ENCODE results near the gene TLR2. TPM values are rescaled to one million over a fixed set of nuclear protein-coding genes. Genes with fewer than 3 reads are reported as not detected.

The TLR2 gene
- total and polyA plus RNA-seq, 3 experiments from 2014 or later, result 0.20 to 0.53 (median 0.53) TPM

GRCh38 chr4:153704522-153704921 is 20.4 kb downstream of the TLR2 start:
- no peak for DNase-seq
- Mint-ChIP-seq H3K36me3 (no peaks in the 10 kb centered on the region), H3K4me3 (no peak overlapping the region), H3K27me3 (peaks cover 9 to 53% of the 10 kb centered on the region in 2 donors), H3K27ac (no peak overlapping the region), H3K4me1 (peaks cover 0 to 8% (median 0%) of the 10 kb centered on the region in 3 donors), H3K9me3 (no peaks in the 10 kb centered on the region)
- Histone ChIP-seq H3K27ac (ENCODE audit: low read depth, low read length) (no peak overlapping the region), H3K27me3 (ENCODE audit: insufficient read depth, low read length, poor library complexity, severe bottlenecking) (no peaks in the 10 kb centered on the region), H3K36me3 (ENCODE audit: insufficient read depth, low read length) (no peaks in the 10 kb centered on the region), H3K4me3 (ENCODE audit: low read length) (no peak overlapping the region), H3K9me3 (ENCODE audit: low read length) (no peaks in the 10 kb centered on the region), H3K4me1 (ENCODE audit: insufficient read depth, low read length) (no peaks in the 10 kb centered on the region)
- ChIA-PET CTCF (no interaction called here), POLR2A (no interaction called here)

- Mint-ChIP-seq H3K4me3 (no peak overlapping the region), H3K9me3 (no peaks in the 10 kb centered on the region), H3K27me3 (peaks cover 8 to 40% of the 10 kb centered on the region in 2 donors), H3K27ac (peak overlapping the region in 1 of 8 donors; percentile 43), H3K4me1 (peaks cover 0 to 8% (median 0%) of the 10 kb centered on the region in 3 donors), H3K36me3 (no peaks in the 10 kb centered on the region)
- POLR2A ChIA-PET, result no interaction called here
- H3K27ac ChIP-seq (ENCODE audit: low read depth, low read length), result no peak overlapping the region
- DNase-seq, result no peak
- H3K9me3 ChIP-seq (ENCODE audit: low read length), result no peaks in the 10 kb centered on the region
- CTCF ChIA-PET, result no interaction called here
- H3K27me3 ChIP-seq (ENCODE audit: insufficient read depth, low read length, poor library complexity, severe bottlenecking), result no peaks in the 10 kb centered on the region
- no peaks in the 10 kb centered on the region for H3K4me1 ChIP-seq (ENCODE audit: insufficient read depth, low read length)
- no peak overlapping the region for H3K4me3 ChIP-seq (ENCODE audit: low read length)
- no peaks in the 10 kb centered on the region for H3K36me3 ChIP-seq (ENCODE audit: insufficient read depth, low read length)
Measured at GRCh38 chr4:153705743-153706468, 21.8 kb downstream of the TLR2 start.

- Mint-ChIP-seq H3K27me3 (peaks cover 8 to 37% of the 10 kb centered on the region in 2 donors), H3K36me3 (no peaks in the 10 kb centered on the region), H3K27ac (no peak overlapping the region), H3K9me3 (no peaks in the 10 kb centered on the region), H3K4me3 (no peak overlapping the region), H3K4me1 (peaks cover 0 to 8% (median 0%) of the 10 kb centered on the region in 3 donors)
- Histone ChIP-seq H3K27ac (ENCODE audit: low read depth, low read length) (no peak overlapping the region), H3K9me3 (ENCODE audit: low read length) (no peaks in the 10 kb centered on the region), H3K36me3 (ENCODE audit: insufficient read depth, low read length) (no peaks in the 10 kb centered on the region), H3K27me3 (ENCODE audit: insufficient read depth, low read length, poor library complexity, severe bottlenecking) (no peaks in the 10 kb centered on the region), H3K4me3 (ENCODE audit: low read length) (no peak overlapping the region), H3K4me1 (ENCODE audit: insufficient read depth, low read length) (no peaks in the 10 kb centered on the region)
- DNase-seq, result no peak
- ChIA-PET POLR2A (no interaction called here), CTCF (no interaction called here)
Measured at GRCh38 chr4:153706519-153706918, 22.4 kb downstream of the TLR2 start.

DNA sequence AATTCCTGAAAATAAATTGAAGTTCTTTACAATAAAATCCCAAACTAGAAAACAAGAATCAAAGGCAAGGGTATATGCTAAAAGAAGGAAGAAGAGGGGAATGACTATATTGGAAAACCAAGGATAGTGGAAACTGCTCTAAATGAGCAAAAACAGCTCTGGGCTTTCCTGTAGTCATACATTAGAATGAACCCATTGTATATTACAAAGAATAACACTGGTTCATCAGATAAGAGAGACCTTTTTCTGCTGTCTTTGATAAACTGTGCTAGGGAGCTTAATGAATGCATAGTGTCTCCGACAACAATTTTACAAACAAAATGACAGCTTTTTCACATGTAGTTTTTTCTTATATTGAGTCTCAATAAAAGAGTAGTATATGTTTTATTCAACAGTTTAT is 26.6 kb downstream of the TLR2 start:
- CTCF ChIA-PET, result no interaction called here
- peaks cover 14 to 36% of the 10 kb centered on the region in 2 donors for H3K27me3 Mint-ChIP-seq
- peaks cover 0 to 8% (median 0%) of the 10 kb centered on the region in 3 donors for H3K4me1 Mint-ChIP-seq
- no peak for DNase-seq
- Histone ChIP-seq H3K27ac (ENCODE audit: low read depth, low read length) (no peak overlapping the region), H3K9me3 (ENCODE audit: low read length) (no peaks in the 10 kb centered on the region), H3K4me1 (ENCODE audit: insufficient read depth, low read length) (no peaks in the 10 kb centered on the region), H3K27me3 (ENCODE audit: insufficient read depth, low read length, poor library complexity, severe bottlenecking) (no peaks in the 10 kb centered on the region), H3K36me3 (ENCODE audit: insufficient read depth, low read length) (no peaks in the 10 kb centered on the region), H3K4me3 (ENCODE audit: low read length) (no peak overlapping the region)
- H3K9me3 Mint-ChIP-seq, result no peaks in the 10 kb centered on the region
- H3K36me3 Mint-ChIP-seq, result no peaks in the 10 kb centered on the region
- POLR2A ChIA-PET, result no interaction called here
- H3K27ac Mint-ChIP-seq, result no peak overlapping the region
- no peak overlapping the region for H3K4me3 Mint-ChIP-seq

DNA sequence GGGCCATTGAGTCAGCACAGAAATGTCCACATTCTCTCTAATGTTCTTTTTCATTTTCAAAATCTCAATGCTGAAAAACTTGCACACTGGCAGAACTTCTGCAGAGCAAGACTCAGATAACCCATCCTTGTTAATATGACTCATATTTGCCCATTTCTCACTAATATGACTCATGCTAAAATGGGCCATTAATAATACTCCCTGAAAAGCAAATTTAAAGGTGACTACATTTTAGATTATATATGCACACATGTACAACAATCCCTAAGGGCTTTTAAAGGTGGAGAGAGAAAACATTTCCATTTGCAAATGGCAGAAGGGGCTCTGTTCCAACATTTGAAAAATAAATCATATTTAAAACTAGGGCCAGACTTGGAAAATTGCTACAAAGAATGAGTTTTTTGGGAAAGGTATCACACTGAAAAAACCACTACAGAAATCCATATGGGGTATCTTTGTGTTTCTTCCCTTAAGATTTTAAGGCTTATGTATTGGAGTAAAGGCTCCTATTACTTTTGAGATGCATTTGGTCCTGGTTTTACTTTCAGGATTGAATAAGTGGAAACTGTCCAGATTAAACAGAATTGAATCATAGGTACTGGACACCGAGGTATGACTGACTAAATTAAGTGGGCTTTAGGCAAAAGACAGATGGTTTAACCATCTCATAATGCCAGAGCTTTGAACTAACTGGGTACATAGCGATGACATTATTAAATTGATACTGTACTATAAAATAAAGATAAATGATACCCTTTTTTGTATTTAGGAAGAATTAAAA is 30.0 kb downstream of the TLR2 start:
- Mint-ChIP-seq H3K27ac (no peak overlapping the region), H3K4me3 (no peak overlapping the region), H3K4me1 (no peaks in the 10 kb centered on the region), H3K9me3 (peaks cover 1 to 6% (median 5%) of the 10 kb centered on the region in 5 donors), H3K36me3 (peaks cover 0 to 4% (median 2%) of the 10 kb centered on the region in 3 donors), H3K27me3 (peaks cover 13 to 20% of the 10 kb centered on the region in 2 donors)
- POLR2A ChIA-PET, result no interaction called here
- DNase-seq, result no peak
- H3K9me3 ChIP-seq (ENCODE audit: low read length), result no peaks in the 10 kb centered on the region
- H3K36me3 ChIP-seq (ENCODE audit: insufficient read depth, low read length), result no peaks in the 10 kb centered on the region
- H3K27ac ChIP-seq (ENCODE audit: low read depth, low read length), result no peak overlapping the region
- no peaks in the 10 kb centered on the region for H3K27me3 ChIP-seq (ENCODE audit: insufficient read depth, low read length, poor library complexity, severe bottlenecking)
- H3K4me3 ChIP-seq (ENCODE audit: low read length), result no peak overlapping the region
- H3K4me1 ChIP-seq (ENCODE audit: insufficient read depth, low read length), result no peaks in the 10 kb centered on the region
- CTCF ChIA-PET, result no interaction called here

DNA sequence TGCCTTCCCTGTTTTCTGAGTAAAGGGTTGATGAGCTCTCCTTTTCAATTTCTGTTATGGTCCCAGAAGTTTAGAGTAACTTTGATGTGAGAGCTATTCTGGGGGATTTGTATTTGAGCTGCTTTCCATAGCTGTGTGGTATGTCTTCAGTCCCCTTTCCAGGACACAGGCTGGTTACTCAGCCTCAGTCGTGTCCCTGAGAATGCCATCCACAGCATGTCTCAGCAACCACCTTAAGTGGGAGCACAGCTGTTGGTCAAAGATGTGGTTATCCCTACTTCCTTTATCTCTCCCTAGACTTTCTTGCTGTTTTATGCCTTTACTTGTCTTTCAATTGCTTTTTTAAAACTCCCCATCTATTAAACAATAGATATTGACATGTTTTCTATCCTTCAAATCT is 38.0 kb downstream of the TLR2 start:
- Histone ChIP-seq H3K9me3 (ENCODE audit: low read length) (no peaks in the 10 kb centered on the region), H3K27me3 (ENCODE audit: insufficient read depth, low read length, poor library complexity, severe bottlenecking) (no peaks in the 10 kb centered on the region), H3K4me1 (ENCODE audit: insufficient read depth, low read length) (no peaks in the 10 kb centered on the region), H3K27ac (ENCODE audit: low read depth, low read length) (no peak overlapping the region), H3K36me3 (ENCODE audit: insufficient read depth, low read length) (no peaks in the 10 kb centered on the region), H3K4me3 (ENCODE audit: low read length) (no peak overlapping the region)
- H3K4me1 Mint-ChIP-seq, result no peaks in the 10 kb centered on the region
- ChIA-PET POLR2A (no interaction called here), CTCF (no interaction called here)
- no peak overlapping the region for H3K27ac Mint-ChIP-seq
- H3K4me3 Mint-ChIP-seq, result no peak overlapping the region
- DNase-seq, result no peak
- H3K27me3 Mint-ChIP-seq, result peaks cover 2 to 41% of the 10 kb centered on the region in 2 donors
- peaks cover 4 to 9% (median 5%) of the 10 kb centered on the region in 5 donors for H3K9me3 Mint-ChIP-seq
- peaks cover 0 to 6% (median 2%) of the 10 kb centered on the region in 3 donors for H3K36me3 Mint-ChIP-seq

- CTCF ChIA-PET, result interaction anchor here (1.5 kb wide), 1 partner anchor 9 kb away, joined by 3 read pairs; no protein-coding TSS in a partner anchor
Measured at GRCh38 chr4:153724606-153725005, 40.5 kb downstream of the TLR2 start.

GRCh38 chr4:153725136-153725830 is 41.2 kb downstream of the TLR2 start:
- Mint-ChIP-seq H3K27me3 (peaks cover 2 to 32% of the 10 kb centered on the region in 2 donors), H3K27ac (no peak overlapping the region), H3K36me3 (no peaks in the 10 kb centered on the region), H3K4me3 (no peak overlapping the region), H3K4me1 (no peaks in the 10 kb centered on the region), H3K9me3 (no peaks in the 10 kb centered on the region)
- Histone ChIP-seq H3K4me1 (ENCODE audit: insufficient read depth, low read length) (no peaks in the 10 kb centered on the region), H3K9me3 (ENCODE audit: low read length) (no peaks in the 10 kb centered on the region), H3K27ac (ENCODE audit: low read depth, low read length) (no peak overlapping the region), H3K4me3 (ENCODE audit: low read length) (no peak overlapping the region), H3K36me3 (ENCODE audit: insufficient read depth, low read length) (no peaks in the 10 kb centered on the region), H3K27me3 (ENCODE audit: insufficient read depth, low read length, poor library complexity, severe bottlenecking) (no peaks in the 10 kb centered on the region)
- CTCF ChIA-PET, result interaction anchor here (1.5 kb wide), 1 partner anchor 9 kb away, joined by 3 read pairs; no protein-coding TSS in a partner anchor
- DNase-seq, result no peak
- POLR2A ChIA-PET, result no interaction called here

More at GRCh38 chr4:153724606-153725005, 40.5 kb downstream of the TLR2 start:
- no peak overlapping the region for H3K4me3 ChIP-seq (ENCODE audit: low read length)
- H3K4me3 Mint-ChIP-seq, result no peak overlapping the region
- no peak overlapping the region for H3K27ac Mint-ChIP-seq
- no peaks in the 10 kb centered on the region for H3K4me1 Mint-ChIP-seq
- H3K27me3 Mint-ChIP-seq, result peaks cover 2 to 35% of the 10 kb centered on the region in 2 donors
- H3K9me3 ChIP-seq (ENCODE audit: low read length), result no peaks in the 10 kb centered on the region
- no peaks in the 10 kb centered on the region for H3K4me1 ChIP-seq (ENCODE audit: insufficient read depth, low read length)
- H3K36me3 ChIP-seq (ENCODE audit: insufficient read depth, low read length), result no peaks in the 10 kb centered on the region
- H3K9me3 Mint-ChIP-seq, result peaks cover 0 to 2% (median 0%) of the 10 kb centered on the region in 5 donors
- H3K27ac ChIP-seq (ENCODE audit: low read depth, low read length), result no peak overlapping the region
- H3K36me3 Mint-ChIP-seq, result no peaks in the 10 kb centered on the region
- POLR2A ChIA-PET, result no interaction called here
- no peaks in the 10 kb centered on the region for H3K27me3 ChIP-seq (ENCODE audit: insufficient read depth, low read length, poor library complexity, severe bottlenecking)
- DNase-seq, result no peak

Measured in CD8-positive, alpha-beta memory T cell (primary cell).